Loucy (cell line): ENCODE results near the gene XDH.
A peak's percentile ranks its signal among the peaks of the same experiment; 100 is the strongest.

ENCODE experiments used
- H2AFZ ChIP-seq: fragments of 200-600 bp; sonication (generic); 2 replicates; pipeline ENCODE4 v1.6.0; 2016; ENCODE audit warnings: antibody characterized with exemption, mild to moderate bottlenecking, low read length, moderate library complexity
- H3F3A ChIP-seq: fragments of 200-600 bp; 2 replicates; pipeline ENCODE4 v1.6.0; 2016; ENCODE audit warnings: antibody characterized with exemption, low read depth, mild to moderate bottlenecking
- H3K27me3 ChIP-seq: fragments of 200-600 bp; sonication (generic); 2 replicates; pipeline ENCODE4 v1.6.1; 2014; ENCODE audit warnings: low read length, mild to moderate bottlenecking; ENCODE audit not compliant: insufficient read depth, poor library complexity, severe bottlenecking
- H3K36me3 ChIP-seq: fragments of 200-600 bp; sonication (generic); 2 replicates; pipeline ENCODE4 v1.6.1; 2016; ENCODE audit warnings: low read length; ENCODE audit not compliant: insufficient read depth
- H3K4me1 ChIP-seq: fragments of 200-600 bp; sonication (generic); 2 replicates; pipeline ENCODE4 v1.5.1; 2014; ENCODE audit warnings: low read length, mild to moderate bottlenecking; ENCODE audit not compliant: insufficient read depth, poor library complexity, severe bottlenecking
- H3K4me2 ChIP-seq: fragments of 200-600 bp; sonication (generic); 2 replicates; pipeline ENCODE4 v1.6.0; 2014; ENCODE audit warnings: antibody characterized with exemption, low read length, low read depth, mild to moderate bottlenecking; ENCODE audit not compliant: poor library complexity, severe bottlenecking
- H3K4me3 ChIP-seq: fragments of 200-600 bp; sonication (generic); 2 replicates; pipeline ENCODE4 v1.5.1; 2014; ENCODE audit warnings: low read length, mild to moderate bottlenecking, mixed read lengths; ENCODE audit not compliant: poor library complexity, severe bottlenecking
- H3K79me2 ChIP-seq: fragments of 200-600 bp; sonication (generic); 2 replicates; pipeline ENCODE4 v1.6.1; 2014; ENCODE audit warnings: low read length; ENCODE audit not compliant: insufficient read depth
- H3K9ac ChIP-seq: fragments of 200-600 bp; sonication (generic); 2 replicates; pipeline ENCODE4 v1.6.0; 2014; ENCODE audit warnings: mild to moderate bottlenecking, low read depth, low read length, moderate library complexity; ENCODE audit not compliant: poor library complexity, severe bottlenecking
- H3K9me2 ChIP-seq: fragments of 200-600 bp; sonication (generic); replicated peaks from 2 replicates; pipeline ENCODE4 v1.6.1; 2016; ENCODE audit warnings: low read depth, low read length, mixed read lengths
- H3K9me3 ChIP-seq: fragments of 200-600 bp; sonication (generic); 2 replicates; pipeline ENCODE4 v1.6.1; 2014; ENCODE audit warnings: mild to moderate bottlenecking, antibody characterized with exemption, low read length, low read depth; ENCODE audit not compliant: insufficient read depth
- H4K20me1 ChIP-seq: fragments of 200-600 bp; sonication (generic); 2 replicates; pipeline ENCODE4 v1.6.0; 2014; ENCODE audit warnings: antibody characterized with exemption, low read length, mild to moderate bottlenecking; ENCODE audit not compliant: insufficient read depth, poor library complexity, severe bottlenecking
- EZH2phosphoT487 ChIP-seq: fragments of 200-600 bp; IDR thresholded peaks from 2 replicates; pipeline ENCODE4 v1.6.1; 2018; ENCODE audit warnings: antibody characterized with exemption, mild to moderate bottlenecking, moderate library complexity, borderline replicate concordance
- TF ChIP-seq, protein P1 (sequence below): fragments of 200-600 bp; sonication (generic); conservative IDR thresholded peaks from 2 replicates; pipeline ENCODE4 v1.5.1; 2014; ENCODE audit warnings: mild to moderate bottlenecking, antibody characterized with exemption, low read length

The XDH gene

DNA sequence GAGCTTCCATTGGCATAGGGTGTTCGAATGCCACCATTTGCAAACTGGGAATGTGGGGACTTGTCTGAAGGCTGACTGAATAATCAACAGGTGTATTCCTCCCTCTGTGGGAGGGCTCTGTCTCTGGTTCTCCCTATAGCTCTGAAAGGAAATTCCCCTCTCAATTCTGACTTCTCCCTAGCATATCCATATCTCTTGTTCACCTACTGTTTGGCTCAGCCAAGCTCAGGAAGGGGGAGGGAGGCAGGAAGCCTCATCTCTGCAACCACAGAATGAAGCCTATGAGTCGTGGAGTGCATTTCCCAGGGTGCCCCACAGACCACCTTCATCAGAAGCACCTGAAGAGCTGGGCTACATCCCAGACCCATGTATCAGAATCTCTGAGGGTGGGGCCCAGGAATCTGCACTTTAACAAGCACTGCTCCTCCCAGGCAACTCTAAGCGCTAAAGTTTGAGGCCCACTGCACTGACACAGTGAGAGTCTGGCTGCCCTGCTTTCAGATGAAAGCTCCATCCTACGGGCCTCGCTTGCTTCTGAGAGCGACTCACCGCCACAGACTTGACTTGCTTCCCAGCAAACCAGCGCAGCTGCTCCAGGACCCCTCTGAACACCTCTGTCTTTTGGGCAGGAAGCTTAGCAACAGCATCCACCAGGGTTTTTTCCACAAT, 32.0 kb downstream of the XDH start:
- Histone ChIP-seq H3F3A (no peaks in the 10 kb centered on the region), H3K27me3 (no peaks in the 10 kb centered on the region), H3K36me3 (no peaks in the 10 kb centered on the region), H4K20me1 (no peaks in the 10 kb centered on the region), H3K4me3 (no peak overlapping the region), H3K9ac (no peak overlapping the region), H3K9me3 (no peaks in the 10 kb centered on the region), H3K79me2 (no peaks in the 10 kb centered on the region), H3K4me1 (peaks cover 16% of the 10 kb centered on the region), H3K9me2 (no peaks in the 10 kb centered on the region), H3K4me2 (peak overlapping the region; percentile 13), H2AFZ (no peak overlapping the region)
- TF ChIP-seq EZH2phosphoT487: no peak
- TF ChIP-seq, protein P1, sequence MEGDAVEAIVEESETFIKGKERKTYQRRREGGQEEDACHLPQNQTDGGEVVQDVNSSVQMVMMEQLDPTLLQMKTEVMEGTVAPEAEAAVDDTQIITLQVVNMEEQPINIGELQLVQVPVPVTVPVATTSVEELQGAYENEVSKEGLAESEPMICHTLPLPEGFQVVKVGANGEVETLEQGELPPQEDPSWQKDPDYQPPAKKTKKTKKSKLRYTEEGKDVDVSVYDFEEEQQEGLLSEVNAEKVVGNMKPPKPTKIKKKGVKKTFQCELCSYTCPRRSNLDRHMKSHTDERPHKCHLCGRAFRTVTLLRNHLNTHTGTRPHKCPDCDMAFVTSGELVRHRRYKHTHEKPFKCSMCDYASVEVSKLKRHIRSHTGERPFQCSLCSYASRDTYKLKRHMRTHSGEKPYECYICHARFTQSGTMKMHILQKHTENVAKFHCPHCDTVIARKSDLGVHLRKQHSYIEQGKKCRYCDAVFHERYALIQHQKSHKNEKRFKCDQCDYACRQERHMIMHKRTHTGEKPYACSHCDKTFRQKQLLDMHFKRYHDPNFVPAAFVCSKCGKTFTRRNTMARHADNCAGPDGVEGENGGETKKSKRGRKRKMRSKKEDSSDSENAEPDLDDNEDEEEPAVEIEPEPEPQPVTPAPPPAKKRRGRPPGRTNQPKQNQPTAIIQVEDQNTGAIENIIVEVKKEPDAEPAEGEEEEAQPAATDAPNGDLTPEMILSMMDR: no peak

DNA sequence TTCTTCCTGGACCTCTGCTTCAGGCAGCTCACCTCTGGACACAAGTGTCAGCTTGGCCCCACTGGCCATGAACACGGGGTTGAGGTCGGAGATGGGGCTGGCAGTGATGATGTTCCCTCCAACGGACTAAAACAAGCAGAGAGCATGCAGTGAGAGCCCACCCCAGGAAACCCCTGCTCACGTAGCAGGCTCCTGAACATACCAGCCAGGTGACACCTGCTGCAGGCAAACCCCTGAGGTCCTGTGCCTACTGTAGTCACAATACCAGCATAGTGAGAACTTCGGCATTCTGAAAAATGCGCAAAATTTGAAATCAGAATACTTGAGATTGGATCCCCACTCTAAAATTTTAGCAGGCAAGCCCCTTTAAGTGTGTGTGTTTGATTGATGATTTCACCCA, 32.9 kb downstream of the XDH start:
- no peaks in the 10 kb centered on the region for H4K20me1 ChIP-seq
- no peaks in the 10 kb centered on the region for H3K36me3 ChIP-seq
- no peak overlapping the region for H3K4me2 ChIP-seq
- H3K4me1 ChIP-seq: peaks cover 16% of the 10 kb centered on the region
- no peak overlapping the region; the same call in 1 of the 2 replicates for H2AFZ ChIP-seq
- H3K27me3 ChIP-seq: no peaks in the 10 kb centered on the region
- no peaks in the 10 kb centered on the region for H3K9me2 ChIP-seq
- H3K9me3 ChIP-seq: no peaks in the 10 kb centered on the region
- no peaks in the 10 kb centered on the region for H3F3A ChIP-seq
- H3K9ac ChIP-seq: no peak overlapping the region
- no peak for TF ChIP-seq EZH2phosphoT487
- TF ChIP-seq, protein P1: no peak
- no peak overlapping the region for H3K4me3 ChIP-seq
- H3K79me2 ChIP-seq: no peaks in the 10 kb centered on the region

DNA sequence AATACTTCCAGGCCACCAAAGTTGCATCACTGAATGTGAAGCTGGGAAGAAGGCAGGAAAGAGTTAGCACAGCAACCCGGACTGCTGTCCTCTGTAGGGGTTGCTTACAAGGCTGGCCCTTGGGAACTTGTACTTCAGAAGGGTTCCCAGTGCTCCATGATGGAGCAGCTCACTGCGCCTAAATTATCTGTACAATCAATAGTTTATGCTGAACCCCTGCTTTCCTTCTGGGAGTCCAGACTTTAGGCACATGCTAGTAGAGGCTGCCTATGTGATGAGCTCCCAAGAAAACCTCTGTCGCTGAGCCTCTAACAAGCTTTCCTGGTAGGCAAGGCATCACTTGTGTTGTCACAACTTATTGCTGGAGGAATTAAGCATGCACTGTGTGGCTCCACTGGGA, 34.3 kb downstream of the XDH start:
- Histone ChIP-seq H3K4me3 (no peak overlapping the region), H3K9me3 (no peaks in the 10 kb centered on the region), H3K4me2 (no peak overlapping the region), H3K27me3 (no peaks in the 10 kb centered on the region), H3K9me2 (no peaks in the 10 kb centered on the region), H3K36me3 (no peaks in the 10 kb centered on the region), H3K79me2 (no peaks in the 10 kb centered on the region), H3K4me1 (peaks cover 16% of the 10 kb centered on the region), H2AFZ (no peak overlapping the region), H4K20me1 (no peaks in the 10 kb centered on the region), H3K9ac (no peak overlapping the region), H3F3A (no peaks in the 10 kb centered on the region)
- TF ChIP-seq EZH2phosphoT487: no peak
- TF ChIP-seq, protein P1: no peak
